SU-DHL-6 (cell line): ENCODE measurements around the gene PGPEP1.
"Not testable (repeated sequence)": the region's sequence is repeated elsewhere in the genome, so short reads cannot be mapped to it uniquely, and the experiment has no call there.

Experiments
- H2AFZ ChIP-seq: fragments of 200-600 bp; sonication (generic); 2 replicates; pipeline ENCODE4 v1.6.1; 2014; ENCODE audit warnings: low read depth, mild to moderate bottlenecking, moderate library complexity, mixed read lengths, antibody characterized with exemption, low read length; ENCODE audit not compliant: severe bottlenecking
- H3F3A ChIP-seq: fragments of 200-600 bp; shearing (Covaris generic); 2 replicates; pipeline ENCODE4 v1.6.0; 2016; ENCODE audit warnings: antibody characterized with exemption, mild to moderate bottlenecking; ENCODE audit not compliant: insufficient read depth
- H3K27ac ChIP-seq: fragments of 200-600 bp; sonication (generic); 2 replicates; pipeline ENCODE4 v1.5.1; 2016; ENCODE audit warnings: low read depth, mild to moderate bottlenecking, low read length, moderate library complexity, mixed read lengths
- H3K27me3 ChIP-seq: fragments of 200-600 bp; sonication (generic), shearing (Covaris generic); 2 replicates; pipeline ENCODE4 v1.6.0; 2014; ENCODE audit warnings: mild to moderate bottlenecking, low read length
- H3K36me3 ChIP-seq: fragments of 200-600 bp; sonication (generic); 2 replicates; pipeline ENCODE4 v1.6.1; 2014; ENCODE audit warnings: mild to moderate bottlenecking, low read length, mixed read lengths
- H3K4me2 ChIP-seq: fragments of 300-600, 200-600 bp; shearing (Covaris generic), sonication (generic); 2 replicates; pipeline ENCODE4 v1.6.0; 2014; ENCODE audit warnings: low read length, low read depth, mild to moderate bottlenecking; ENCODE audit not compliant: poor library complexity, severe bottlenecking
- H3K4me3 ChIP-seq: fragments of 200-600 bp; sonication (generic); 2 replicates; pipeline ENCODE4 v1.5.1; 2014; ENCODE audit warnings: antibody characterized with exemption, low read length, mild to moderate bottlenecking, mixed read lengths; ENCODE audit not compliant: insufficient read depth, poor library complexity, severe bottlenecking
- H3K79me2 ChIP-seq: fragments of 200-600 bp; sonication (generic); 2 replicates; pipeline ENCODE4 v1.6.1; 2014; ENCODE audit warnings: mild to moderate bottlenecking, low read length, moderate library complexity; ENCODE audit not compliant: insufficient read depth
- H3K9ac ChIP-seq: fragments of 200-600 bp; sonication (generic); 2 replicates; pipeline ENCODE4 v1.7.0; 2014; ENCODE audit warnings: mild to moderate bottlenecking, low read length
- H3K9me2 ChIP-seq: fragments of 200-600 bp; sonication (generic); replicated peaks from 2 replicates; pipeline ENCODE4 v1.6.1; 2014; ENCODE audit warnings: low read length; ENCODE audit not compliant: insufficient read depth
- H3K9me3 ChIP-seq: fragments of 200-600 bp; sonication (generic); 2 replicates; pipeline ENCODE4 v1.6.1; 2014; ENCODE audit warnings: low read length, mixed read lengths; ENCODE audit not compliant: insufficient read depth
- H4K20me1 ChIP-seq: fragments of 200-600 bp; sonication (generic); 2 replicates; pipeline ENCODE4 v1.6.1; 2014; ENCODE audit warnings: low read depth, mild to moderate bottlenecking, antibody characterized with exemption, low read length, moderate library complexity, mixed read lengths
- CTCF ChIP-seq: fragments of 200-600 bp; sonication (generic); IDR thresholded peaks from one replicate; pipeline ENCODE4 v1.5.1; 2017; ENCODE audit warnings: antibody characterized with exemption, mild to moderate bottlenecking, low read length, moderate library complexity; ENCODE audit not compliant: insufficient read depth, poor library complexity, severe bottlenecking
- EZH2phosphoT487 ChIP-seq: fragments of 200-600 bp; sonication (generic), shearing (Covaris generic); conservative IDR thresholded peaks from 2 replicates; pipeline ENCODE4 v1.6.1; 2018; ENCODE audit warnings: mild to moderate bottlenecking, antibody characterized with exemption, low read length, moderate library complexity, mixed read lengths

Gene PGPEP1

GRCh38 chr19:18346091-18346490 lies 5.7 kb downstream of the PGPEP1 start:
- Histone ChIP-seq H2AFZ (no peak overlapping the region), H3K27me3 (no peaks in the 10 kb centered on the region), H3F3A (no peaks in the 10 kb centered on the region), H3K9me2 (no peaks in the 10 kb centered on the region), H3K36me3 (no peaks in the 10 kb centered on the region), H3K9ac (no peak overlapping the region), H4K20me1 (no peaks in the 10 kb centered on the region), H3K4me2 (no peak overlapping the region), H3K4me3 (no peak overlapping the region), H3K79me2 (peaks cover 5% of the 10 kb centered on the region; the same call in 1 of the 2 replicates), H3K27ac (no peak overlapping the region), H3K9me3 (no peaks in the 10 kb centered on the region)
- TF ChIP-seq EZH2phosphoT487, result no peak
- TF ChIP-seq CTCF, result no peak

- H3K9me3 ChIP-seq, result no peaks in the 10 kb centered on the region
- no peaks in the 10 kb centered on the region for H3K9me2 ChIP-seq
- no peaks in the 10 kb centered on the region for H3F3A ChIP-seq
- H3K27me3 ChIP-seq, result no peaks in the 10 kb centered on the region
- no peak overlapping the region for H3K4me2 ChIP-seq
- no peaks in the 10 kb centered on the region for H3K79me2 ChIP-seq
- no peaks in the 10 kb centered on the region for H3K36me3 ChIP-seq
- H4K20me1 ChIP-seq, result no peaks in the 10 kb centered on the region
- H3K9ac ChIP-seq, result no peak overlapping the region
- H3K27ac ChIP-seq, result no peak overlapping the region
- H2AFZ ChIP-seq, result no peak overlapping the region
- no peak for TF ChIP-seq CTCF
- no peak for TF ChIP-seq EZH2phosphoT487
- no peak overlapping the region for H3K4me3 ChIP-seq
These were observed 7.8 kb downstream of the PGPEP1 start for GRCh38 chr19:18348171-18348570.

- H3K4me3 ChIP-seq, H3K9me3 ChIP-seq, H3K4me2 ChIP-seq, H3K9ac ChIP-seq, H2AFZ ChIP-seq, H4K20me1 ChIP-seq, H3F3A ChIP-seq, H3K36me3 ChIP-seq, H3K27me3 ChIP-seq, H3K79me2 ChIP-seq, H3K9me2 ChIP-seq, H3K27ac ChIP-seq: not testable (repeated sequence)
These were observed 8.5 kb downstream of the PGPEP1 start for GRCh38 chr19:18348818-18349339.

GRCh38 chr19:18349524-18350128 lies 9.2 kb downstream of the PGPEP1 start:
- Histone ChIP-seq H3K27ac (no peak overlapping the region), H3K27me3 (no peaks in the 10 kb centered on the region), H3K36me3 (no peaks in the 10 kb centered on the region), H4K20me1 (no peaks in the 10 kb centered on the region), H3K9ac (no peak overlapping the region), H3K9me2 (no peaks in the 10 kb centered on the region), H3K4me2 (no peak overlapping the region), H3K9me3 (no peaks in the 10 kb centered on the region), H3K79me2 (no peaks in the 10 kb centered on the region), H3F3A (no peaks in the 10 kb centered on the region), H2AFZ (no peak overlapping the region), H3K4me3 (no peak overlapping the region)
- TF ChIP-seq EZH2phosphoT487, result no peak
- peak; percentile 19 for TF ChIP-seq CTCF
